DMS 273 (cell line): ENCODE results near the gene UST.
"Not testable (repeated sequence)": the region's sequence is repeated elsewhere in the genome, so short reads cannot be mapped to it uniquely, and the experiment has no call there.

Source experiments
- DNase-seq: peaks from one replicate; lab custom pipeline; 2025; ENCODE audit not compliant: unreplicated experiment; lab: John Stamatoyannopoulos, UW

Gene UST

DNA sequence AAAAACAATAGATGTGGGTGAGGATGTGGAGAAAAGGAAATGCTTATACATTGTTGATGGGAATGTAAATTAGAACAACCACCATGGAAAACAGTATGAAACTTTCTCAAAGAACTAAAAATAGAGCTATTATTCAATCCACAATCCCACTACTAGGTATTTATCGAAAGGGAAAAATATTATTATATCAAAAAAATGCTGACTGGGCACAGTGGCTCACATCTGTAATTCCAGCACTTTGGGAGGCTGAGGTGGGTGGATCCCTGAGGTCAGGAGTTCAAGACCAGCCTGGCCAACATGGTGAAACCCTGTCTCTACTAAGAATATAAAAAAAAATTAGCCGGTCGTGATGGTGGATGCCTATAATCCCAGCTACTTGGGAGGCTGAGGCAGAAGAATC, 357.1 kb downstream of the UST start:
- not testable (repeated sequence) for DNase-seq

DNA sequence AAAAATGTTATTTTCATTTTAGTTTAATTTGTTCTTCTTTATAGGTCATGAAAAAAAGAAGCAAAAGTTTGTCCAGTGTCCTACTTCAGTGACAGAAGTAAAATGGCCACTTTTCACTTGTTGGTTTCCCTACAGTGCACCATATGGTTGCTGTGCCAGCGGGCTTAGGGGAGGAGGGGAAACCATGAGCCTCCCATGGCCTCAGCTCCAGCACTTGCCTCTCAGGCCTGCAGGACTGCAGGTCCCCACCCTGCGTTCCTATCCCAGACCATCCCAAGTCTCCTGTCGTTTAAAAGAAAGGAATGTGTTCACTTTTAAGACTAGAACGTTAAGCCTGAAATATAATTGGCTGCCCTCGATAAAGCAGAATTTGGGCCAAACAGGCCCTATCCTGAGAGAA, 360.7 kb downstream of the UST start:
- peak; percentile 45 for DNase-seq

DNA sequence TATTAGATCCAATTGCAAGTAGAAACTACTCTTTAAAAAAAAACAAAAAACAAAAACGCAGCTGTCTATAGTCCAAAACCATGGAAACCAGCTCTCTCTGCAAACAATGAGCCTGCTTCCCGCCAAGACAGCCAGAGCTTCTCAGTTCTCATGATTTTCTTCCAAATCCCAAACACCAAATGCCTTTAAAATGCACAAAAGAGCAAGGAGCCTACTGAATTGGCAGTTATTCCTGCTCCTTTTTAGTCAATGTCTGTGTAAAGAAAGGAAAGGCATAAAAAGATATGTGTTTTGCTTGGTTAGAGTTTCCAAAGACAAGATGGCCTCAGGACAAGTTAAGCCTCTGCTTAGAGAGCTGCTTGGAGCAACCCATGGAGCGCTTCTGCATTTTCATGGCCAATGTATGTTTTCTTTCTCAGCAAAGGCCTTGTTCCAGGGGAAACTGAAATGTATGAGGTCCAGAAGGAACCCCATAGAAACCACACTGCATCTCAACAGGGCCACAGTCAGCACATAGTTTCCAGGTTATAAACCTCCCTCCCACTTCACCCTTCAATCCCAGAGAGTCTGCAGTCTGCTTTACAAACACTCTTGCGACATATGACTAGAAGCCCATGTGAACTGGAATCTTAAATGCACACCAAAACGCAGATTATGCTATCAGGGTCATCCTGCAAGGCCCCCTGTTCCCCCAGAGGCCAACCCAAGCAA, 361.4 kb downstream of the UST start:
- no peak for DNase-seq

DNA sequence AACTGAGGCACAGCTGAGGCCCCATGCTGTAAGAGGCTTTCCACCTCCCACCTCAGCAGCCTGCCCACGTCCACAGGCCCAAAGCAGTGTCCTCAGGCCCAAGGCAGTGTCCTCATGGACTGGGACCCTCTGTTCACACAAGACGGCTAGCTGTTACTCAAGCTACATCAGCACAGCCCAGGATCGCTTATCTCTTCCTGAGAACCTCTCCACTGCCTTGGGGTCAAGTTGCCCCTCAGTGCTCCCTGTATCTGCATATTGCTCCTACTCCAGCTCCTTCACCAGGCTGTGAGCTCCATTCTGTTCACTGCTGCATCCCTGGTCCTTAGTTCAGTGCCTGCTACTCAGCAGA, 361.9 kb downstream of the UST start:
- no peak for DNase-seq

DNA sequence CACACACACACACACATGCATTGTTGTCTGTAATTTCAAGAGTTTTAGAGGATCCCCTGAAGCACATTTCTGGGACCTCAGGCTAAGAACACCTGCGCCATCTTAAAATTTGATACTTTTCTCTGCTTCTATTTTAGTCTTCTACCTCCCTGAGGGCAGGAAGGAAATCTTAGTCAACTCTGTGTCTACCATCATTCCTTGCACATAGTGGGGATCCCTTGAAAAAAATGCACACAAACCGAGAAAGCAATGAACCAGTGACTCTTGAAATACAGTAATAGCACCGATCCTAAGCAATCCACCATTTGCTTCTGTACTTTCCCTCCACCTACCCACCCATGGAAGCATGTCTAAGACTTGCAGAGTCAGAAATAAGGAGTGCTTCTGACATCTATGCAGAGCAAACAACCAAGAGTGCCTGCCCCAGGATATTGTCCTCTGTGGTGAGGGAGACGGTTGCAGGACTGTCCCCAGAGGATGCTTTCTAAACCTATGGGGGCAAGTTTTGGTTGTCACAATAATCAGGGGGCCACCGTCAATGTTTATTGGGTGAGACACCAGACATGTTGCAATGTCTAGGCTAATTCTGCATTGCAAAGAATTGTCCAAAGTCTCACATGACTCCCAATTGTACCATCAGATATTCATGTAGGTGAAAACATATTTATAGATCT, 362.7 kb downstream of the UST start:
- DNase-seq: no peak

DNA sequence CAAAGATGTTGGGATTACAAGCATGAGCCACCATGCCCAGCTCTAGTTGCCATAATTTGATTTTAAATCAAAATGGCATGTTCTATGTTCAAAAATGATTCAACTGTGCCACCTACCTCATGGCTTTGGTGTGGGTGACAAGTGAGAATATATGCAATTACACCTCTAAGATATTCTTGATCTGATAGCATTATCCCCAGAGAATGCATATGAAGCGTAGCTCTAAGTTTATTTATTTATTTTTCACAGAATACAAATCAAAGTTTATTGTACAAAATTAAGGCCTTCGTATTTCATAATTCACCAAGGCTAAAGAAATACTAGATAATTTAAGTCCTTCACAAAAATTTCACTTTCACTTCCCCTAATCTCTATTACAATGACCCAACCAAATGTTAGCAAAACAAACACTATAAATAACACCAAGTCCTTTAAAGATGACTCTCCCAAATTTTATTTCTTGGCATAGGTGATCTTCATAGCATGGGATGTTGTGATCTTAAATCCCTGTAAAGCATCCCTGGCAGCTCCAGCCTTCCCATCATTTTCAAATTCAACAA, 364.8 kb downstream of the UST start:
- DNase-seq: no peak

DNA sequence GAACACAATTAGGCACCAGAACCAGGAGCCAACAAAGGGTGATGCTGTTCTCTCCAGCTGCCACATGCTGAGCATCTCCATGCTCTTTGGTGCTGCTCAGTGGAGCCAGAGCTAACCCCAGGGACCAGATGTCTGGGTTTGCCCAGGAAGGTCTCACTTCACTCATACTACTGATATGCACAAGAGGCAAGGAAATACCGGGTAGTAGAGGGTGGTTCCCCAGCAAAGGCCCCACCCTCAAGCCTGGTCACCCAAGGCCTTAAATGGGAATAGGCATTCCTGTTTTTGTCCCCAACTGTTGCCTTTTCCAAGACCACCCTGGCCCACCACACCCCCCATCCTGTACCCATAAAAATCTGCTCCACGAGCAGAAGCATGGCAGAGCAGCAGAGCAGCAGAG, 366.1 kb downstream of the UST start:
- no peak for DNase-seq

DNA sequence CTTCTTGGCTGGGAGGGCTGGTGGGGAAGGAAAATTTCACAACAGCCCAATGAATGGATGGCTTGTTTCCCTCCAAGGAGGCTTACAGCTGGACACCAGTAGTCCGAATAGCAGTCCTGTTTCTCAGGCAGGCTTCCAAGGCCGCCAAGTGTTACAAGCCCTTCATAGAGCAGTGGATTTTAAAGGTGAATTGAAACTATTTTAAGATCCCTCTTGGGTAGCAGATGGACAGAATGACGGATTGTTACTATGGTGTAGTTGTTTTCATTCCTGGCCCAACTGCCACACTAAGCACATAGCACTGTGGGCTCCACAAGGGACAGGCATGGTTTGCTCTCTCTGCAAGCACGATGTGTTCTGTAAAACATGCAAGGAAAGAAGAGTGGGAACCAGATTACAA, 367.3 kb downstream of the UST start:
- DNase-seq: peak; percentile 54

DNA sequence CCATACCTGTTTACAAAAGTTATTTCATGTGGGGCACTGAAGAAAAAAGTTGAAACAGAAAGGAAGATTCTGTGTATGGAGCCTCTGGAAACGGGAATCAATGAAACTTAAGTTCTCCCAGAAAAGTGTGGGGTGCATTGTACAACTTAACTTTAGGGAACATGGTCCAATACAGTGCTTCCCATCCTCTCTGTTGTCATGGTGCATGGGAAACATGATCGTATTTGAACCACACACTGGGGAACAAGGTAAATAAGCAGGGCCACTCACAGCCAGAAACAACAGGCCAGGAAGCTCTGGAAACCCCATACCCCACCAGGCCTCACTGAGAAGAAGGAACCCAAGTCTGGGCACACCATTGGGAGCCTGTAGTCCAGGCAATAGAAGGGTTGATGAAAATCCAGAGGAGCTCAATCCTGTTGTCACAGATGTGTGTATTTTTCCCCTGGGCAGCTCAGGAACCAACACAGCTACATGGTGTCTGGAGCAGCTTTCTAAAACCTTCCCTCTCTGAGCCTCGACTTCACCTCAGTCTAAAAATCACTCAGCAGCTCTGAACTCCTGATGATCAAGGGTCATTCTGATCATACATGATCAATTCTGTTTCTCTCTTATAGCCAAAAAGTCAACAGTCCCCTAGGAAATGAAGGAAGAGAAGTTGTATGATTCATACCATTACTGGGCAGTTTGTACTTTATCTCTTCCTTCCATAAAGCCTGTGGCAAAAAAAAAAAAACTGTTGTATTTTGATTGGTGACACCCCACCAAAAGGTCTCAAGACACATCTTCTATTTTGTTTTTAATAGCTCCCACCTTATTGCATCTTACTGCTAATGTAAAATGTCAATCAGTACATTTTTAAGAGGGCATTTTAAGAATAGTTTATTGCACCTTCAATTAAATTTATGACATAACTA, 372.2 kb downstream of the UST start:
- no peak for DNase-seq

DNA sequence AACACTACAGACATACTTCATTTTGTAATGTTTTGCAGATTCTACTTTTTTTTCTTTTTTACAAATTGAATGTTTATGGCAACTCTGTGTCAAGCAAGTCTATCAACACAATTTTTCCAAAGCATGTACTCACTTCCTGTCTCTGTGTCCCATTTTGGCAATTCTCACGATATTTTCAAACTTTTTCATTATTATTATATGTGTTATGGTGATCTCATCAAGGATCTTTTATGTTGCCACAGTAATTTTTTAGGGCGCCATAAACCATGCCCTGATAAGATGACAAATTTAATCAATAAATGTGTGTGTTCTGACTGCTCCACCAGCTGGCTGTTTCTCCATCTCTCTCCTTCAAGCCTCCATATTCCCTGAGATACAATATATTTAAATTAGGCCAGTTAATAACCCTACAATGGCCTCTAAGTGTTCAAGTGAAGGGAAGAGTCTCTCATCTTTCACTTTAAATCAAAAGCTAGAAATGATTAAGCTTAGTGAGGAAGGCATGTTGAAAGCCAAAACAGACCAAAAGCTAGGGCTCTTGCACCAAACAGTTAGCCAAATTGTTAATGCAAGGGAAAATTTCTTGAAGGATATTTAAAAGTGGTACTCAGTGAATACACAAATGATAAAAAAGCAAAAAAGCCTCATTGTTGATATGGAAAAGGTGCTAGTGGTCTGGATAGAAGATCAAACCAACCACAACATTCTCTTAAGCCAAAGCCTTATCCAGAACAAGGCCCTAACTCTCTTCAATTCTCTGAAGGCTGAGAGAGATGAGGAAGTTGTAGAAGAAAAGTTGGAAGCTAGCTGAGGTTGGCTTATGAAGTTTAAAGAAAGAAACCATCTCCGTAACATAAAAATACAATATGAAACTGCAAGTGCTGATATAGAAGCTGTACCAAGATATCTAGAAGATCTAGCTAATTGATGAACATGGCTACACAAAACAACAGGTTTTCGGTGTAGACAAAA, 376.3 kb downstream of the UST start:
- no peak for DNase-seq

DNA sequence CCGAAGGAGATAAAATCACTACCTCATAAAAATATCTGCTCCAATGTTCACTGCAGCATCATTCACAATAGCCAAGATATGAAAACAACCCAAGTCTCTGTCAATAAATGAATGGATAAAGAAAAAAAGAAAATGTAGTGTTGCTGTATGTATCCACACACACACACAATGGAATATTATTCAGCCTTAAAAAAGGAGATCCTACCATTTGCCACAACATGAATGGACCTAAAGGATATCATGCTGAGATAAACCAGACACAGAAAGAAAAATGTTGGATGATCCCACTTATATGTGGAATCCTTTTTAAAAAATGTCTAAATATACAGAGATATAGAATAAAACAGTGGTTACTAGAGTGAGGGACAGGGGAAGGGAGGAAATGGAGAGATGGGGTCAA, 378.5 kb downstream of the UST start:
- no peak for DNase-seq
